ENCODE measurements around the gene TOX2. TPM values are rescaled to one million over a fixed set of nuclear protein-coding genes. Genes with fewer than 3 reads are reported as not detected.
A peak's percentile ranks its signal among the peaks of the same experiment; 100 is the strongest.

The TOX2 gene
- total and polyA plus RNA-seq, 7 donors, result 0.06 to 0.53 (median 0.38) TPM

GRCh38 chr20:44080064-44080463 lies 165.4 kb downstream of the TOX2 start:
- intact Hi-C loops (cut with DNase I), result loop anchor here (5.0 to 10.0 kb wide), 4 partner anchors 333 to 633 kb away; partner anchors contain the start of gene SRSF6 (in 1 of the 2)
- DNase-seq, result no peak
- 64 to 75% (median 65%) methylated on average over 10 of the region's 10 CpGs for WGBS, 3 donors

GRCh38 chr20:44080646-44081267 lies 166.1 kb downstream of the TOX2 start:
- no peaks in the 10 kb centered on the region for H3K36me3 ChIP-seq (ENCODE audit: insufficient read depth in 1 of 2, low read depth in 1 of 2)
- H3K27me3 ChIP-seq (ENCODE audit: insufficient read depth in 3 of 3, low read length in 2 of 3), result no peaks in the 10 kb centered on the region
- TF ChIP-seq CTCF (IDR thresholded peaks at IDR 0.05), result peak; percentile 98
- H3K4me3 ChIP-seq, result no peak overlapping the region
- ATAC-seq, result peak; percentile 73 to 81 (median 76)
- WGBS, 3 donors, result 5 to 18% (median 7%) methylated on average over 8 of the region's 8 CpGs
- intact Hi-C loops (cut with DNase I), result loop anchor here (1.0 to 10.0 kb wide), 5 partner anchors 331 to 633 kb away; partner anchors contain the start of gene SRSF6 (in 1 of the 2)
- H3K4me1 ChIP-seq, result peaks cover 15% of the 10 kb centered on the region
- DNase-seq, result peak; percentile 53 to 72
- no peaks in the 10 kb centered on the region for H3K9me3 ChIP-seq
- no peak overlapping the region for H3K27ac ChIP-seq

More at GRCh38 chr20:44080064-44080463, 165.4 kb downstream of the TOX2 start:
- H3K36me3 ChIP-seq (ENCODE audit: insufficient read depth in 1 of 2, low read depth in 1 of 2), result no peaks in the 10 kb centered on the region
- no peak for TF ChIP-seq CTCF (IDR thresholded peaks at IDR 0.05)
- H3K4me3 ChIP-seq, result no peak overlapping the region
- H3K27ac ChIP-seq, result no peak overlapping the region
- no peaks in the 10 kb centered on the region for H3K27me3 ChIP-seq (ENCODE audit: insufficient read depth in 3 of 3, low read length in 2 of 3)
- ATAC-seq, result no peak
- H3K9me3 ChIP-seq, result no peaks in the 10 kb centered on the region
- H3K4me1 ChIP-seq, result peaks cover 15% of the 10 kb centered on the region

GRCh38 chr20:44081476-44081875 lies 166.8 kb downstream of the TOX2 start:
- no peak for TF ChIP-seq CTCF (IDR thresholded peaks at IDR 0.05)

GRCh38 chr20:44081888-44082287 lies 167.2 kb downstream of the TOX2 start:
- Histone ChIP-seq H3K27ac (no peak overlapping the region), H3K27me3 (ENCODE audit: insufficient read depth in 3 of 3, low read length in 2 of 3) (no peaks in the 10 kb centered on the region), H3K4me3 (no peak overlapping the region), H3K4me1 (peaks cover 15% of the 10 kb centered on the region), H3K36me3 (ENCODE audit: insufficient read depth in 1 of 2, low read depth in 1 of 2) (no peaks in the 10 kb centered on the region), H3K9me3 (no peaks in the 10 kb centered on the region)
- no peak for TF ChIP-seq CTCF (IDR thresholded peaks at IDR 0.05)
- ATAC-seq (no peak), DNase-seq (no peak)
- intact Hi-C loops (cut with DNase I), result loop anchor here (1.0 to 10.0 kb wide), 5 partner anchors 333 to 635 kb away; partner anchors contain the start of gene SRSF6 (in 1 of the 2)
- WGBS, 3 donors, result 82 to 88% (median 85%) methylated on average over 5 of the region's 5 CpGs

More at GRCh38 chr20:44081476-44081875, 166.8 kb downstream of the TOX2 start:
- DNase-seq, result no peak
- no peaks in the 10 kb centered on the region for H3K36me3 ChIP-seq (ENCODE audit: insufficient read depth in 1 of 2, low read depth in 1 of 2)
- ATAC-seq, result no peak
- peaks cover 15% of the 10 kb centered on the region for H3K4me1 ChIP-seq
- no peaks in the 10 kb centered on the region for H3K27me3 ChIP-seq (ENCODE audit: insufficient read depth in 3 of 3, low read length in 2 of 3)
- no peak overlapping the region for H3K27ac ChIP-seq
- intact Hi-C loops (cut with DNase I), result loop anchor here (1.0 to 10.0 kb wide), 5 partner anchors 332 to 634 kb away; partner anchors contain the start of gene SRSF6 (in 1 of the 2)
- 60 to 67% (median 60%) methylated on average over 3 to 4 of the region's 4 CpGs for WGBS, 3 donors
- H3K4me3 ChIP-seq, result no peak overlapping the region
- no peaks in the 10 kb centered on the region for H3K9me3 ChIP-seq

All from psoas muscle (tissue), 8 donors.